ENCODE measurements around the gene QSER1. TPM values are rescaled to one million over a fixed set of nuclear protein-coding genes. Genes with fewer than 3 reads are reported as not detected.
A peak's percentile ranks its signal among the peaks of the same experiment; 100 is the strongest.

QSER1 gene
- total and polyA plus RNA-seq, 4 donors, result 3.5 to 59.9 (median 10.6) TPM

DNA sequence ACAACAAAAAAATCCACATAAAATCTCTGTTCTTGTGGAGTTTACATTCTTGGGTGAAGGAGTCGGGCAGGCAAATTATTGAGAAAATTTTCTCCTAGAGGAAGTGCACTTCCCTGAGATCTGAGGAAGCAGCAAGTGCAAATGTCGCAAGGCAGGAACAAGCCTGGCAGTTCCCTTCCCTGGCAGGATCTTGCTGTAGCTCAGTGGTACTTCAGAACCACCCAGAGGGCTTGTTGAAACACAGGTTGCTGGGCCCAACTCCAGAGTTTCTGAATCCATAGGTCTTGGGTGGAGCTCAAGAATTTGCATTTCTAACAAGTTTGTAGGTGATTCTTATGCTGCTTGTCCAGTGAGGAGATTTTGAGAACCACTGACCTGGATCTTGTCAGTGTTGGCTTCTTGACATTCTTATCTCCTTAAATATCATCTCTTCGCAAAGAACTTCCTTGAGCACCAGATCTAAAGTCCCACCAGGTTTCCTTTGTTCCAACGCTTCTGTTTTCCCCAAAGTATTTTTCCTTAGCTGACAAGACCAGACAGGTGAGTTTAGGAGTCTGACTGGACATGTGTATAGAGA, 9.6 kb downstream of the QSER1 start:
- ATAC-seq (ENCODE audit: insufficient read depth, low FRiP score), result peak; percentile 30
- TF ChIP-seq, protein P1, sequence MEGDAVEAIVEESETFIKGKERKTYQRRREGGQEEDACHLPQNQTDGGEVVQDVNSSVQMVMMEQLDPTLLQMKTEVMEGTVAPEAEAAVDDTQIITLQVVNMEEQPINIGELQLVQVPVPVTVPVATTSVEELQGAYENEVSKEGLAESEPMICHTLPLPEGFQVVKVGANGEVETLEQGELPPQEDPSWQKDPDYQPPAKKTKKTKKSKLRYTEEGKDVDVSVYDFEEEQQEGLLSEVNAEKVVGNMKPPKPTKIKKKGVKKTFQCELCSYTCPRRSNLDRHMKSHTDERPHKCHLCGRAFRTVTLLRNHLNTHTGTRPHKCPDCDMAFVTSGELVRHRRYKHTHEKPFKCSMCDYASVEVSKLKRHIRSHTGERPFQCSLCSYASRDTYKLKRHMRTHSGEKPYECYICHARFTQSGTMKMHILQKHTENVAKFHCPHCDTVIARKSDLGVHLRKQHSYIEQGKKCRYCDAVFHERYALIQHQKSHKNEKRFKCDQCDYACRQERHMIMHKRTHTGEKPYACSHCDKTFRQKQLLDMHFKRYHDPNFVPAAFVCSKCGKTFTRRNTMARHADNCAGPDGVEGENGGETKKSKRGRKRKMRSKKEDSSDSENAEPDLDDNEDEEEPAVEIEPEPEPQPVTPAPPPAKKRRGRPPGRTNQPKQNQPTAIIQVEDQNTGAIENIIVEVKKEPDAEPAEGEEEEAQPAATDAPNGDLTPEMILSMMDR (IDR thresholded peaks at IDR 0.05; ENCODE audit: control extremely low read depth, extremely low read depth), result no peak
- Histone ChIP-seq H3K36me3 (ENCODE audit: control insufficient read depth in 4 of 4, insufficient read depth in 4 of 4, low read length in 4 of 4) (peaks cover 0 to 5% (median 0%) of the 10 kb centered on the region in 4 donors), H3K27ac (ENCODE audit: low read depth in 1 of 2, low read length in 1 of 2) (no peak overlapping the region), H3K9ac (ENCODE audit: insufficient read depth in 1 of 2, low read length in 2 of 2) (no peak overlapping the region), H3K4me1 (ENCODE audit: control insufficient read depth in 5 of 5, insufficient read depth in 5 of 5, low read length in 5 of 5) (peaks cover 0 to 10% (median 6%) of the 10 kb centered on the region in 5 donors), H3K9me3 (ENCODE audit: control insufficient read depth in 4 of 4, insufficient read depth in 3 of 4, low read length in 3 of 4) (no peaks in the 10 kb centered on the region), H3K27me3 (ENCODE audit: control insufficient read depth in 3 of 3, insufficient read depth in 3 of 3, low read length in 2 of 3) (no peaks in the 10 kb centered on the region), H3K4me3 (no peak overlapping the region)
- WGBS, 2 donors, result 49 to 54% methylated on average over 4 of the region's 4 CpGs
- no peak for DNase-seq

DNA sequence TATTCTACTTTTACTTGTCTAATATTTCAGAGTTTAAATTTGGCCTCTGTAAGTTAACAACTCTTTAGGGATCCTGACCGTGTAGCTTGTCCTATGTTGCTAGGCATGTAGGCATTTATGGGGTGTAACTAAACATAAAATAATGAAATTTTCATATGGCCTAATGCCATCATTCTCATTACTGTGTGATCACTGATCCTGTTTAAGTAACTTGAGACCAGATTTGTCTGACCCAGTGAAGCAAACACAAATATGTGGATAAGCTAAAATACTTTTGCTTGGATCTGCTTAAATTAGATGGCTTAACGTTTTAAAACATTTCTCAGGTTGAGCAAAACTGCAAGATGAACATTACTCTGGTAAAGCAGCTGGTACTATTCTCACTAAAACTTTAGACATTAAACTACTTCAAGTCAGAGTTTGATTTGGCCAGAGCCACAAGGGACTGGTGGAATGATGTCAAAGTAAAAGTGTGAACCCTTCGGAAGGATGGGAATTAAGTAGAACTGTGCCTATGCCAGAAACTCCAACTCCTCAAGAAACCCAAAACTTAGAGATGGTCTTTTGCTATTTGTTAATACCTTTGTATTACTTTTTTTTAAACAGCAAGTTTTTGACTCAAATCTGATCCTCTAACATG, 12.5 kb downstream of the QSER1 start:
- Histone ChIP-seq H3K27me3 (ENCODE audit: control insufficient read depth in 3 of 3, insufficient read depth in 3 of 3, low read length in 2 of 3) (no peaks in the 10 kb centered on the region), H3K9ac (ENCODE audit: insufficient read depth in 1 of 2, low read length in 2 of 2) (peak overlapping the region in 1 of 2 donors; percentile 32), H3K36me3 (ENCODE audit: control insufficient read depth in 4 of 4, insufficient read depth in 4 of 4, low read length in 4 of 4) (no peaks in the 10 kb centered on the region), H3K4me3 (no peak overlapping the region), H3K4me1 (ENCODE audit: control insufficient read depth in 5 of 5, insufficient read depth in 5 of 5, low read length in 5 of 5) (peaks cover 0 to 10% (median 6%) of the 10 kb centered on the region in 5 donors), H3K27ac (ENCODE audit: low read depth in 1 of 2, low read length in 1 of 2) (no peak overlapping the region), H3K9me3 (ENCODE audit: control insufficient read depth in 4 of 4, insufficient read depth in 3 of 4, low read length in 3 of 4) (no peaks in the 10 kb centered on the region)
- TF ChIP-seq, protein P1 (IDR thresholded peaks at IDR 0.05; ENCODE audit: control extremely low read depth, extremely low read depth), result no peak
- DNase-seq (peak in 2 of 3 donors; percentile 64 to 67), ATAC-seq (ENCODE audit: insufficient read depth, low FRiP score) (no peak)
- WGBS, 2 donors, result 62 to 76% methylated on average over 3 of the region's 3 CpGs

DNA sequence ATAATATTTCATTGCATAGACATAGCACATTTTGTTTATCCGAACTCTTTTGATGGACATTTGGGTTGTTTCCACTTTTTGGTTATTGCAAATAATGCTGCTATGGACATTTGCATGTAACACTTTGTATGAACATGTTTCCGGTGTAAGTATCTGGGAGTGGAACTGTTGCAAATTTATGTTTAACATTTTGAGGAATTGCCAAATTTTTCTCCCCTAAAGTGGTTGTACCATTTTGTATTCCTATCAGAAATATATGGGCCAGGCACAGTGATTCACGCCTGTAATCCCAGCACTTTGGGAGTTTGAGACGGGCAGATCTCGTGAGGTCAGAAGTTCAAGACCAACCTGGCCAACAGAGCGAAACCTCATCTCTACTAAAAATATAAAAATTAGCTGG, 16.0 kb downstream of the QSER1 start:
- Histone ChIP-seq H3K9me3 (ENCODE audit: control insufficient read depth in 4 of 4, insufficient read depth in 3 of 4, low read length in 3 of 4) (no peaks in the 10 kb centered on the region), H3K4me1 (ENCODE audit: control insufficient read depth in 5 of 5, insufficient read depth in 5 of 5, low read length in 5 of 5) (peaks cover 0 to 10% (median 6%) of the 10 kb centered on the region in 5 donors), H3K27me3 (ENCODE audit: control insufficient read depth in 3 of 3, insufficient read depth in 3 of 3, low read length in 2 of 3) (no peaks in the 10 kb centered on the region), H3K4me3 (no peak overlapping the region), H3K36me3 (ENCODE audit: control insufficient read depth in 4 of 4, insufficient read depth in 4 of 4, low read length in 4 of 4) (no peaks in the 10 kb centered on the region), H3K9ac (ENCODE audit: insufficient read depth in 1 of 2, low read length in 2 of 2) (no peak overlapping the region), H3K27ac (ENCODE audit: low read depth in 1 of 2, low read length in 1 of 2) (no peak overlapping the region)
- ATAC-seq (ENCODE audit: insufficient read depth, low FRiP score) (no peak), DNase-seq (no peak)
- TF ChIP-seq, protein P1 (IDR thresholded peaks at IDR 0.05; ENCODE audit: control extremely low read depth, extremely low read depth), result no peak
- 97 to 98% methylated on average over 6 of the region's 6 CpGs for WGBS, 2 donors

All from lung (tissue), 12 donors.